Liver (tissue), 9 donors: ENCODE measurements around the gene MAGEF1. TPM values are rescaled to one million over a fixed set of nuclear protein-coding genes. Genes with fewer than 3 reads are reported as not detected.

Experiments
- DNase-seq: peaks from one replicate; pipeline ENCODE4 v3.0.0-alpha.2; 2017; ENCODE audit warnings: low spot score
- H3K27ac ChIP-seq, 2 donors: one replicate each; pipeline ENCODE4 v1.7.0; 2013; ENCODE audit warnings: inconsistent platforms in 2 of 2, low read length in 2 of 2, control low read depth in 1 of 2, low read depth in 1 of 2, mild to moderate bottlenecking in 1 of 2
- H3K27me3 ChIP-seq, 4 donors: one replicate each; pipeline versions ENCODE4 v1.6.1 to v1.7.0; 2013; ENCODE audit warnings: low read length in 3 of 4, inconsistent platforms in 1 of 4, mild to moderate bottlenecking in 1 of 4, moderate library complexity in 1 of 4; ENCODE audit not compliant: control insufficient read depth in 4 of 4, insufficient read depth in 4 of 4
- H3K36me3 ChIP-seq, 4 donors: one replicate each; pipeline versions ENCODE4 v1.6.1 to v1.7.0; 2013; ENCODE audit warnings: low read length in 3 of 4, mild to moderate bottlenecking in 3 of 4, low read depth in 1 of 4, moderate library complexity in 1 of 4; ENCODE audit not compliant: control insufficient read depth in 4 of 4, insufficient read depth in 3 of 4
- H3K4me1 ChIP-seq, 4 donors: one replicate each; pipeline versions ENCODE4 v1.6.1 to v1.7.0; 2013; ENCODE audit warnings: low read length in 3 of 4, mild to moderate bottlenecking in 3 of 4, moderate library complexity in 1 of 4; ENCODE audit not compliant: control insufficient read depth in 4 of 4, insufficient read depth in 4 of 4
- H3K4me3 ChIP-seq, 3 donors: one replicate each; pipeline versions ENCODE4 v1.6.1 to v1.7.0; 2013; ENCODE audit warnings: low read length in 3 of 3, control low read depth in 1 of 3, low read depth in 1 of 3, mild to moderate bottlenecking in 1 of 3
- H3K9ac ChIP-seq, 2 donors: one replicate each; pipeline ENCODE4 v1.7.0; 2013; ENCODE audit warnings: low read length in 2 of 2, mild to moderate bottlenecking in 2 of 2, moderate library complexity in 2 of 2, control low read depth in 1 of 2, low read depth in 1 of 2
- H3K9me3 ChIP-seq, 4 donors: one replicate each; pipeline versions ENCODE4 v1.6.1 to v1.7.0; 2013; ENCODE audit warnings: low read length in 3 of 4; ENCODE audit not compliant: control insufficient read depth in 4 of 4
- ATF3 ChIP-seq: IDR thresholded peaks from 2 replicates; pipeline ENCODE4 v1.6.1; 2016; ENCODE audit warnings: antibody characterized with exemption
- CTCF ChIP-seq: fragments of 150-350 bp; IDR thresholded peaks from 2 replicates; pipeline ENCODE4 v1.5.1; 2017; ENCODE audit warnings: improper control_type of control experiment, low read depth, low read length; ENCODE audit not compliant: missing input control
- EGR1 ChIP-seq, 2 donors: IDR thresholded peaks; 2 replicates each; pipeline ENCODE4 v1.6.1; 2016 to 2018; ENCODE audit warnings: antibody characterized with exemption in 2 of 2, low read depth in 2 of 2
- FOXA1 ChIP-seq: IDR thresholded peaks from 2 replicates; pipeline ENCODE4 v1.6.1; 2016; ENCODE audit warnings: antibody characterized with exemption
- FOXA2 ChIP-seq: IDR thresholded peaks from 2 replicates; pipeline ENCODE4 v1.6.1; 2016; ENCODE audit warnings: antibody characterized with exemption
- GABPA ChIP-seq, 2 donors: IDR thresholded peaks in 1 of 2; conservative IDR thresholded peaks in 1 of 2; 2 replicates each; pipeline ENCODE4 v1.6.1; 2016; ENCODE audit warnings: antibody characterized with exemption in 2 of 2, mild to moderate bottlenecking in 1 of 2, moderate library complexity in 1 of 2
- HNF4A ChIP-seq, 2 donors: conservative IDR thresholded peaks; 2 replicates each; pipeline ENCODE4 v1.6.1; 2016; ENCODE audit warnings: antibody characterized with exemption in 2 of 2, mild to moderate bottlenecking in 2 of 2
- HNF4G ChIP-seq: IDR thresholded peaks from 2 replicates; pipeline ENCODE4 v1.6.1; 2016; ENCODE audit warnings: antibody characterized with exemption
- JUND ChIP-seq, 2 donors: IDR thresholded peaks; 2 replicates each; pipeline ENCODE4 v1.6.1; 2016; ENCODE audit warnings: antibody characterized with exemption in 2 of 2
- MAX ChIP-seq: IDR thresholded peaks from 2 replicates; pipeline ENCODE4 v1.6.1; 2016; ENCODE audit warnings: antibody characterized with exemption
- NR2F2 ChIP-seq: IDR thresholded peaks from 2 replicates; pipeline ENCODE4 v1.6.1; 2016; ENCODE audit warnings: antibody characterized with exemption
- RAD21 ChIP-seq, 2 donors: IDR thresholded peaks; 2 replicates each; pipeline ENCODE4 v1.6.1; 2016; ENCODE audit warnings: antibody characterized with exemption in 2 of 2, mild to moderate bottlenecking in 2 of 2
- REST ChIP-seq: IDR thresholded peaks from 2 replicates; pipeline ENCODE4 v1.6.1; 2016; ENCODE audit warnings: antibody characterized with exemption, mild to moderate bottlenecking
- RXRA ChIP-seq, 2 donors: IDR thresholded peaks; 2 replicates each; pipeline ENCODE4 v1.6.1; 2017 to 2018; ENCODE audit warnings: antibody characterized with exemption in 2 of 2, mild to moderate bottlenecking in 1 of 2
- SP1 ChIP-seq: IDR thresholded peaks from 2 replicates; pipeline ENCODE4 v1.6.1; 2018; ENCODE audit warnings: antibody characterized with exemption, mild to moderate bottlenecking
- TAF1 ChIP-seq: conservative IDR thresholded peaks from 2 replicates; pipeline ENCODE4 v1.6.1; 2016; ENCODE audit warnings: antibody characterized with exemption, mild to moderate bottlenecking
- YY1 ChIP-seq: IDR thresholded peaks from 2 replicates; pipeline ENCODE4 v1.6.1; 2016; ENCODE audit warnings: antibody characterized with exemption, mild to moderate bottlenecking
- ZBTB33 ChIP-seq: IDR thresholded peaks from 2 replicates; pipeline ENCODE4 v1.6.1; 2016; ENCODE audit warnings: antibody characterized with exemption
- WGBS: extraction: QIAGEN DNeasy Blood & Tissue Kit; methylation state at CpG from one replicate; pipeline ENCODE4 v1.1.7; 2013; 5-methylcytosine and 5-hydroxymethylcytosine counted together
- polyA plus RNA-seq, 2 donors: library from polyadenylated mRNA; stranded (reverse) in 1 of 2; unstranded in 1 of 2; fragments of 200-250 nt in 1 of 2; fragments of >200 nt in 1 of 2; fragmentation: Nextera tagmentation in 1 of 2; extraction: Ambion mirVana in 1 of 2; gene quantifications; one replicate each; pipeline versions ENCODE4 v1.2.1 to v1.2.3, GENCODE V29; 2013 to 2015
- total RNA-seq, 2 donors: library from RNA; depleted of rRNA; stranded (reverse); fragments of >200 nt; gene quantifications; one replicate each; pipeline ENCODE4 v1.2.3, GENCODE V29; 2014
- donor health status: healthy.
- donor health status: healthy.
- donor health status: healthy.
- donor health status: healthy.
- donor health status: healthy.

MAGEF1 gene
- total and polyA plus RNA-seq, 4 donors, result 12.9 to 15.5 (median 14.3) TPM

- Histone ChIP-seq H3K4me1 (peaks cover 0 to 4% (median 0%) of the 10 kb centered on the region in 4 donors), H3K4me3 (no peak overlapping the region), H3K9ac (no peak overlapping the region), H3K9me3 (no peaks in the 10 kb centered on the region), H3K27ac (no peak overlapping the region), H3K27me3 (no peaks in the 10 kb centered on the region), H3K36me3 (no peaks in the 10 kb centered on the region)
- WGBS, result 66% methylated on average over 3 of the region's 3 CpGs
- no peak for DNase-seq
- TF ChIP-seq NR2F2 (no peak), JUND (IDR thresholded peaks at IDR 0.05) (no peak)
Observed at GRCh38 chr3:184694716-184695115, 17.1 kb downstream of the MAGEF1 start.

- 94% methylated on average over 4 of the region's 4 CpGs for WGBS
- Histone ChIP-seq H3K27ac (no peak overlapping the region), H3K27me3 (no peaks in the 10 kb centered on the region), H3K9ac (no peak overlapping the region), H3K4me3 (no peak overlapping the region), H3K9me3 (no peaks in the 10 kb centered on the region), H3K4me1 (peaks cover 0 to 4% (median 0%) of the 10 kb centered on the region in 4 donors), H3K36me3 (no peaks in the 10 kb centered on the region)
- DNase-seq, result no peak
- TF ChIP-seq MAX (no peak), YY1 (no peak), CTCF (no peak), FOXA2 (no peak), HNF4A (conservative IDR thresholded peaks at IDR 0.05) (no peak), HNF4G (no peak)
Observed at GRCh38 chr3:184694133-184694665, 17.7 kb downstream of the MAGEF1 start.

- DNase-seq, result no peak
- Histone ChIP-seq H3K4me1 (peaks cover 0 to under 1% (median 0%) of the 10 kb centered on the region in 4 donors), H3K36me3 (no peaks in the 10 kb centered on the region), H3K27ac (no peak overlapping the region), H3K9ac (no peak overlapping the region), H3K4me3 (no peak overlapping the region), H3K27me3 (no peaks in the 10 kb centered on the region), H3K9me3 (no peaks in the 10 kb centered on the region)
- WGBS, result 88% methylated on average over 16 of the region's 16 CpGs
- TF ChIP-seq FOXA2 (no peak), FOXA1 (no peak), SP1 (no peak), HNF4A (conservative IDR thresholded peaks at IDR 0.05) (no peak), EGR1 (IDR thresholded peaks at IDR 0.05; ENCODE audit: low read depth in 2 of 2) (no peak), ZBTB33 (no peak), JUND (IDR thresholded peaks at IDR 0.05) (no peak), ATF3 (no peak), GABPA (IDR thresholded peaks at IDR 0.05 in 1 of 2, conservative IDR thresholded peaks at IDR 0.05 in 1 of 2) (no peak), TAF1 (no peak), RAD21 (IDR thresholded peaks at IDR 0.05) (no peak), REST (no peak), HNF4G (no peak), NR2F2 (no peak), RXRA (IDR thresholded peaks at IDR 0.05) (no peak), MAX (no peak)
Observed at GRCh38 chr3:184693011-184693975, 18.6 kb downstream of the MAGEF1 start.
